GM12878 (cell line): ENCODE results near the gene UNC45A. TPM values are rescaled to one million over a fixed set of nuclear protein-coding genes. Genes with fewer than 3 reads are reported as not detected.

Experiments used
- BACH1 ChIP-seq: fragments of 450-650 bp; IDR thresholded peaks from 2 replicates; pipeline ENCODE4 v1.6.1; 2017; ENCODE audit warnings: mild to moderate bottlenecking, borderline replicate concordance
- CBX5 ChIP-seq: sonication (generic); IDR thresholded peaks from 2 replicates; pipeline ENCODE4 v1.6.1; 2016; ENCODE audit warnings: low read depth, moderate library complexity, mild to moderate bottlenecking, inconsistent platforms
- CEBPB ChIP-seq, 2 experiments: fragments of 150-350 bp in 1 of 2; IDR thresholded peaks; 2 replicates each; pipeline ENCODE4 v1.6.1; 2012 to 2014; ENCODE audit warnings: low read depth in 2 of 2, low read length in 2 of 2, borderline replicate concordance in 1 of 2, inconsistent platforms in 1 of 2
- ELK1 ChIP-seq: IDR thresholded peaks from 2 replicates; pipeline ENCODE4 v1.6.1; 2012; ENCODE audit warnings: low read depth, low read length, improper control_type of control experiment
- HDGF ChIP-seq: fragments of 450-650 bp; IDR thresholded peaks from 2 replicates; pipeline ENCODE4 v1.6.1; 2016; ENCODE audit warnings: antibody characterized with exemption
- PBX3 ChIP-seq: IDR thresholded peaks from 2 replicates; pipeline ENCODE4 v1.6.1; 2011; ENCODE audit warnings: mild to moderate bottlenecking, low read depth, low read length, moderate library complexity; ENCODE audit not compliant: insufficient replicate concordance
- PKNOX1 ChIP-seq: fragments of 450-650 bp; IDR thresholded peaks from 2 replicates; pipeline ENCODE4 v1.6.1; 2016; ENCODE audit warnings: mild to moderate bottlenecking
- POLR2AphosphoS2 ChIP-seq: IDR thresholded peaks from 2 replicates; pipeline ENCODE4 v1.6.1; 2011; ENCODE audit warnings: low read depth, mild to moderate bottlenecking, low read length, improper control_type of control experiment, moderate library complexity
- SKIL ChIP-seq: fragments of 450-650 bp; IDR thresholded peaks from 2 replicates; pipeline ENCODE4 v1.6.1; 2017; ENCODE audit warnings: mild to moderate bottlenecking, low read depth, inconsistent platforms; ENCODE audit not compliant: poor library complexity, severe bottlenecking
- SREBF1 ChIP-seq: IDR thresholded peaks from 2 replicates; pipeline ENCODE4 v1.6.1; 2012; ENCODE audit warnings: mild to moderate bottlenecking, low read length
- SRF ChIP-seq, 2 experiments: IDR thresholded peaks; 2 replicates each; pipeline ENCODE4 v1.6.1; 2011; ENCODE audit warnings: low read depth in 2 of 2, low read length in 2 of 2, mild to moderate bottlenecking in 1 of 2, moderate library complexity in 1 of 2
- STAT1 ChIP-seq: fragments of 450-650 bp; conservative IDR thresholded peaks from 2 replicates; pipeline ENCODE4 v1.6.1; 2014; ENCODE audit warnings: antibody characterized with exemption, mild to moderate bottlenecking
- STAT3 ChIP-seq: IDR thresholded peaks from 2 replicates; pipeline ENCODE4 v1.6.1; 2011; ENCODE audit warnings: low read depth, low read length, improper control_type of control experiment
- TCF3 ChIP-seq: IDR thresholded peaks from 2 replicates; pipeline ENCODE4 v1.6.1; 2012; ENCODE audit warnings: low read depth, mild to moderate bottlenecking, low read length, borderline replicate concordance; ENCODE audit not compliant: insufficient read depth
- ZNF24 ChIP-seq: fragments of 450-650 bp; IDR thresholded peaks from 2 replicates; pipeline ENCODE4 v1.6.1; 2017; ENCODE audit warnings: antibody characterized with exemption, mild to moderate bottlenecking
- polyA plus RNA-seq, 11 experiments: library from polyadenylated mRNA; depleted of rRNA in 4 of 11; unstranded in 6 of 11; stranded (reverse) in 5 of 11; fragments of >200 nt; fragmentation: Nextera tagmentation in 4 of 11; fragmentation: Illumina TruSeq in 1 of 11; extraction: Ambion mirVana in 4 of 11; extraction: Trizol in 1 of 11; gene quantifications; 1 replicate in 1 of 11; 2 replicates in 10 of 11; pipeline versions ENCODE4 v1.2.1 to v1.2.3, GENCODE V29; 2011 to 2016; ENCODE audit warnings: inconsistent platforms in 2 of 11, missing spikeins in 2 of 11, low read depth in 1 of 11
- total RNA-seq, 4 experiments: library from RNA; depleted of rRNA in 3 of 4; stranded (reverse); fragments of >200 nt in 3 of 4; fragmentation: Illumina TruSeq in 1 of 4; extraction: Trizol in 1 of 4; gene quantifications; 2 replicates each; pipeline versions ENCODE4 v1.2.1 to v1.2.3, GENCODE V29; 2013 to 2021

UNC45A gene
- total and polyA plus RNA-seq, 10 of the 15 experiments (the other 5 are each of a cell fraction or from before 2014, with no cell fraction given) = 10.3 to 57.8 (median 40.5) TPM

GRCh38 chr15:90950676-90951075 is 15.6 kb downstream of the UNC45A start (continued):
- TF ChIP-seq CEBPB (IDR thresholded peaks at IDR 0.05; ENCODE audit: borderline replicate concordance in 1 of 2, low read depth in 2 of 2, low read length in 2 of 2) = no peak
- TF ChIP-seq HDGF = no peak
- TF ChIP-seq SKIL = no peak
- no peak for TF ChIP-seq TCF3
- no peak for TF ChIP-seq STAT3
- no peak for TF ChIP-seq ELK1
- TF ChIP-seq STAT1 = no peak
- no peak for TF ChIP-seq POLR2AphosphoS2
- TF ChIP-seq PKNOX1 = no peak
- no peak for TF ChIP-seq CBX5
- no peak for TF ChIP-seq ZNF24
- TF ChIP-seq SREBF1 = no peak
- no peak for TF ChIP-seq BACH1
- no peak for TF ChIP-seq PBX3
- TF ChIP-seq SRF (IDR thresholded peaks at IDR 0.05; ENCODE audit: low read depth in 2 of 2, low read length in 2 of 2) = no peak
